Caco-2 (cell line): ENCODE measurements around the gene PALLD. TPM values are rescaled to one million over a fixed set of nuclear protein-coding genes. Genes with fewer than 3 reads are reported as not detected.

ENCODE experiments used
- BruUV-seq: library from RNA; stranded (reverse); fragments of 400-500 nt; replicated peaks from 2 replicates; lab custom pipeline; 2021; lab: Mats Ljungman, UMichigan
- CTCF ChIA-PET: fragments of 300-600 bp; sonication (Branson Sonifier 250); formaldehyde crosslinking; loops from one replicate; lab custom pipeline; 2022; ENCODE audit warnings: antibody characterized with exemption; lab: Charles Lee
- POLR2A ChIA-PET: fragments of 300-600 bp; sonication (Branson Sonifier 250); formaldehyde crosslinking; loops from one replicate; lab custom pipeline; 2022; ENCODE audit warnings: antibody characterized with exemption; lab: Charles Lee
- DNase-seq, 2 experiments: peaks; one replicate each; pipeline versions ENCODE4 v3.0.0 to v3.0.0-alpha.2; 2020 to 2022
- H3K27me3 ChIP-seq: replicated peaks from 2 replicates; pipeline ENCODE4 v1.6.0; 2011; ENCODE audit warnings: low read length; ENCODE audit not compliant: control insufficient read depth, insufficient read depth
- H3K36me3 ChIP-seq: 2 replicates; pipeline ENCODE4 v1.5.1; 2011; ENCODE audit warnings: low read length; ENCODE audit not compliant: control insufficient read depth, insufficient read depth
- H3K4me1 ChIP-seq: fragments of 250-450 bp; sonication (Bioruptor Pico); 2 replicates; pipeline ENCODE4 v1.5.1; 2020; ENCODE audit warnings: mild to moderate bottlenecking
- H3K4me3 ChIP-seq: 2 replicates; pipeline ENCODE4 v1.5.1; 2011; ENCODE audit warnings: low read depth, mild to moderate bottlenecking, control low read depth, low read length
- H3K9me3 ChIP-seq: fragments of 250-450 bp; sonication (Bioruptor Pico); 2 replicates; pipeline ENCODE4 v1.5.1; 2020; ENCODE audit warnings: mild to moderate bottlenecking, moderate library complexity
- H3K27ac Mint-ChIP-seq: one replicate; pipeline ENCODE4 v1.8.0; 2022; ENCODE audit warnings: mixed read lengths; ENCODE audit not compliant: unreplicated experiment
- H3K27me3 Mint-ChIP-seq: one replicate; pipeline ENCODE4 v1.8.0; 2022; ENCODE audit warnings: mixed read lengths; ENCODE audit not compliant: insufficient read depth, unreplicated experiment
- H3K36me3 Mint-ChIP-seq: one replicate; pipeline ENCODE4 v1.8.0; 2022; ENCODE audit warnings: mild to moderate bottlenecking, mixed read lengths; ENCODE audit not compliant: insufficient read depth, unreplicated experiment
- H3K4me1 Mint-ChIP-seq: one replicate; pipeline ENCODE4 v1.8.0; 2022; ENCODE audit warnings: low read depth, mixed read lengths; ENCODE audit not compliant: unreplicated experiment
- H3K4me3 Mint-ChIP-seq: one replicate; pipeline ENCODE4 v1.8.0; 2022; ENCODE audit warnings: mild to moderate bottlenecking, moderate library complexity, mixed read lengths; ENCODE audit not compliant: unreplicated experiment
- H3K9me3 Mint-ChIP-seq: one replicate; pipeline ENCODE4 v1.8.0; 2022; ENCODE audit warnings: mixed read lengths; ENCODE audit not compliant: unreplicated experiment
- CTCF ChIP-seq, 2 experiments: fragments of 200-600 bp in 1 of 2; IDR thresholded peaks; 1 replicate in 1 of 2; 2 replicates in 1 of 2; pipeline versions ENCODE4 v1.5.1 to v1.8.0; 2011 to 2022; ENCODE audit warnings: antibody characterized with exemption in 1 of 2, control low read depth in 1 of 2, inconsistent platforms in 1 of 2, low read depth in 1 of 2, low read length in 1 of 2, mild to moderate bottlenecking in 1 of 2, moderate library complexity in 1 of 2; ENCODE audit not compliant: insufficient read depth in 1 of 2, severe bottlenecking in 1 of 2, unreplicated experiment in 1 of 2
- intact Hi-C: fragments of 100-400 bp; cut with micrococcal nuclease; formaldehyde crosslinking; loops from one replicate; pipeline ENCODE4 v1.10.0; 2022; ENCODE audit not compliant: unreplicated experiment
- total RNA-seq: library from RNA; stranded (reverse); gene quantifications from 2 replicates; pipeline ENCODE4 v1.2.3, GENCODE V29; 2022

Gene PALLD
- total RNA-seq, 1 experiment from 2014 or later, result 12.3 TPM

- Mint-ChIP-seq H3K27me3 (no peaks in the 10 kb centered on the region), H3K4me3 (no peak overlapping the region), H3K4me1 (no peaks in the 10 kb centered on the region), H3K27ac (no peak overlapping the region), H3K36me3 (no peaks in the 10 kb centered on the region), H3K9me3 (no peaks in the 10 kb centered on the region)
- DNase-seq, result peak in 1 of 2 experiments; percentile 30
- intact Hi-C loops, result loop anchor here (1.0 kb wide), 3 partner anchors 207 to 734 kb away; no protein-coding TSS in a partner anchor
- Histone ChIP-seq H3K27me3 (no peaks in the 10 kb centered on the region), H3K4me3 (no peak overlapping the region), H3K36me3 (no peaks in the 10 kb centered on the region), H3K4me1 (no peaks in the 10 kb centered on the region), H3K9me3 (no peaks in the 10 kb centered on the region)
- CTCF ChIA-PET, result interaction anchor here (0.6 kb wide), 1 partner anchor 167 kb away, joined by 3 read pairs; no protein-coding TSS in a partner anchor
- peak; percentile 37 to 55 for TF ChIP-seq CTCF (IDR thresholded peaks at IDR 0.05; ENCODE audit: insufficient read depth in 1 of 2, low read depth in 1 of 2, low read length in 1 of 2, severe bottlenecking in 1 of 2, unreplicated experiment in 1 of 2)
- no TSS peak for BruUV-seq
- POLR2A ChIA-PET, result no interaction called here
Measured at GRCh38 chr4:168917138-168917779, 420.4 kb downstream of the PALLD start.

- H3K4me1 ChIP-seq, result no peaks in the 10 kb centered on the region
- H3K9me3 Mint-ChIP-seq, result no peaks in the 10 kb centered on the region
- no peak overlapping the region for H3K4me3 ChIP-seq
- CTCF ChIA-PET, result interaction anchor here (0.7 kb wide), 1 partner anchor 553 kb away, joined by 4 read pairs; no protein-coding TSS in a partner anchor
- H3K4me1 Mint-ChIP-seq, result peaks cover 7% of the 10 kb centered on the region
- H3K27me3 Mint-ChIP-seq, result no peaks in the 10 kb centered on the region
- BruUV-seq, result no TSS peak
- peaks cover 1% of the 10 kb centered on the region for H3K36me3 Mint-ChIP-seq
- H3K36me3 ChIP-seq, result no peaks in the 10 kb centered on the region
- TF ChIP-seq CTCF (IDR thresholded peaks at IDR 0.05; ENCODE audit: insufficient read depth in 1 of 2, low read depth in 1 of 2, low read length in 1 of 2, severe bottlenecking in 1 of 2, unreplicated experiment in 1 of 2), result no peak
- DNase-seq, result no peak
- POLR2A ChIA-PET, result no interaction called here
- no peaks in the 10 kb centered on the region for H3K9me3 ChIP-seq
- H3K27me3 ChIP-seq, result no peaks in the 10 kb centered on the region
- intact Hi-C loops, result loop anchor here (5.0 kb wide), 1 partner anchor 88 kb away; no protein-coding TSS in a partner anchor
- no peak overlapping the region for H3K4me3 Mint-ChIP-seq
- H3K27ac Mint-ChIP-seq, result no peak overlapping the region
Measured at GRCh38 chr4:168919706-168920324, 423.0 kb downstream of the PALLD start.

GRCh38 chr4:168920441-168921065 is 423.7 kb downstream of the PALLD start:
- Mint-ChIP-seq H3K27ac (no peak overlapping the region), H3K36me3 (peaks cover 5% of the 10 kb centered on the region), H3K4me1 (peaks cover 7% of the 10 kb centered on the region), H3K4me3 (no peak overlapping the region), H3K27me3 (no peaks in the 10 kb centered on the region), H3K9me3 (no peaks in the 10 kb centered on the region)
- intact Hi-C loops, result loop anchor here (1.0 to 5.0 kb wide), 2 partner anchors 88 to 335 kb away; no protein-coding TSS in a partner anchor
- H3K4me1 ChIP-seq, result no peaks in the 10 kb centered on the region
- ChIA-PET CTCF (interaction anchor here (1.0 to 1.5 kb wide), 4 partner anchors 90 to 405 kb away, joined by 3 to 9 read pairs (median 4); partner anchors contain the start of gene CBR4), POLR2A (no interaction called here)
- BruUV-seq, result no TSS peak
- H3K4me3 ChIP-seq, result no peak overlapping the region
- TF ChIP-seq CTCF (IDR thresholded peaks at IDR 0.05; ENCODE audit: insufficient read depth in 1 of 2, low read depth in 1 of 2, low read length in 1 of 2, severe bottlenecking in 1 of 2, unreplicated experiment in 1 of 2), result no peak
- no peaks in the 10 kb centered on the region for H3K27me3 ChIP-seq
- no peak for DNase-seq
- H3K9me3 ChIP-seq, result no peaks in the 10 kb centered on the region
- no peaks in the 10 kb centered on the region for H3K36me3 ChIP-seq
